ENCODE data around the gene CMBL. TPM values are rescaled to one million over a fixed set of nuclear protein-coding genes. Genes with fewer than 3 reads are reported as not detected.

CMBL gene
- polyA plus RNA-seq, 3 donors: 0.39 to 5.4 TPM; not detected in 1

DNA sequence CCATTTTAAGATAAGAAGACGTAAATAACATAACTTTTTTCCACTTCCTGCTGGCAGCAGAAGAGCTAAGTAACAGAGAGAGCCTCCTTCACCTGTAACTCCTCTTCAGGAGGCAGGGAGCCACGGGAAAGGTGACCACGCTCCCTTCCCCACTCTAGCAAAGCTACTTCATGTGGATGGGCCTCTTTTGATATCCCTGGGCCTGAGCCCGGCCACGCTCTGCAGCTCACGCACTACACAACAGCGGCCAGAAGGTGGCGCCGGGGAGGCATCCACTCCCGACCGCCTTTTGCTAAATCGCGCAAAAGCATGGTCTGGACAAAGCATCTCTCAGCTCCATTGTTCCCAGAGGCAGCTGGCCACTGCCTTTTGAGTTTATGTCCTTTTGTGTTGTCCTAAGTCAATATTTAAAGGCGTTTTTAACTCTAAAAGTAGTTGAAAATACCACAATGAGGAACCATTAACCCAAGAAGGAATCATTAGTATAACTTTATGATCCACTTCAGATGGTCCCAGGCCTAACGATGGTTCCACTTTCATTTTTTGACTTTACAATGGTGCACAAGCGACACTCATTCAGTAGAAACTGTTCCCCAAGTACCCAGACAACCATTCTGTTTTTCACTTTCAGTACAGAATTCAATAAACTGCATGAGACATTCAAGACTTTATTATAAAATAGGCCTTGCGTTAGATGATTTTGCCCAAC, 23.6 kb downstream of the CMBL start:
- TF ChIP-seq, protein P1, sequence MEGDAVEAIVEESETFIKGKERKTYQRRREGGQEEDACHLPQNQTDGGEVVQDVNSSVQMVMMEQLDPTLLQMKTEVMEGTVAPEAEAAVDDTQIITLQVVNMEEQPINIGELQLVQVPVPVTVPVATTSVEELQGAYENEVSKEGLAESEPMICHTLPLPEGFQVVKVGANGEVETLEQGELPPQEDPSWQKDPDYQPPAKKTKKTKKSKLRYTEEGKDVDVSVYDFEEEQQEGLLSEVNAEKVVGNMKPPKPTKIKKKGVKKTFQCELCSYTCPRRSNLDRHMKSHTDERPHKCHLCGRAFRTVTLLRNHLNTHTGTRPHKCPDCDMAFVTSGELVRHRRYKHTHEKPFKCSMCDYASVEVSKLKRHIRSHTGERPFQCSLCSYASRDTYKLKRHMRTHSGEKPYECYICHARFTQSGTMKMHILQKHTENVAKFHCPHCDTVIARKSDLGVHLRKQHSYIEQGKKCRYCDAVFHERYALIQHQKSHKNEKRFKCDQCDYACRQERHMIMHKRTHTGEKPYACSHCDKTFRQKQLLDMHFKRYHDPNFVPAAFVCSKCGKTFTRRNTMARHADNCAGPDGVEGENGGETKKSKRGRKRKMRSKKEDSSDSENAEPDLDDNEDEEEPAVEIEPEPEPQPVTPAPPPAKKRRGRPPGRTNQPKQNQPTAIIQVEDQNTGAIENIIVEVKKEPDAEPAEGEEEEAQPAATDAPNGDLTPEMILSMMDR (IDR thresholded peaks at IDR 0.05): peak; percentile 89

DNA sequence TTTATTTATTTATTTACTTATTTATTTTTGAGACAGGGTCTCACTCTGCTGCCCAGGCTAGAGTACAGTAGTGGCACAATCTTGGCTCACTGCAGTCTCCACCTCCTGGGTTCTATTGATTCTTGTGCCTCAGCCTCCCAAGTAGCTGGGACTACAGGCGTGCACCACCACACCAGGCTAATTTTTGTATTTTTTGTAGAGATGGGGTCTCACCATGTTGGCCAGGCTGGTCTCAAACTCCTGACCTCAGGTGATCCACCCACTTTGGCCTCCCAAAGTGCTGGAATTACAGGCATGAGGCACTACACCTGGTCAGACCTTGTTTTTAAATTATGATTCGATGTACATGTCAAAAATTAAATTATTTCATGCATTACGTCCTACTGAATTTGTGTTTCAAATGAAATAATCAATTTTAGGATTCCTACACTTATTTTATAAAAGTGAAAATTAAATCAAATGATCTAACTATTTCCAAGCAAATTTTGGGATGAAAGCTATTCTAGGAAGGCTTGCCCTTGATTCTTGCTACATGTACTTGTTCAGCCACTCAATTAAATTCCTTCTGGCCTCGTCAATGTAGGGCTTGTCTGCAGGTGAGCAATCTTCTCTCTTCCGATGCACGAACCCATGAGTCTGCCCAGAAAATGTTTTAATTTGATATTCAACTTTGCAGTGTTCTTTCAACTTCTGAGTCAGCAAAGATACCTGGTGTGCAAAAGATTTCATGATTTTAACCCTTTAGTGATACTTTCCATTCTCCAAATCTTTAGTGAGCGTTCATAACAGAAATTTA, 27.6 kb downstream of the CMBL start:
- Mint-ChIP-seq H3K27ac (no peak overlapping the region), H3K27me3 (ENCODE audit: low read depth in 3 of 3) (peaks cover 9 to 20% (median 12%) of the 10 kb centered on the region in 3 donors), H3K4me3 (no peak overlapping the region), H3K9me3 (peaks cover 0 to 1% (median 0%) of the 10 kb centered on the region in 7 donors), H3K4me1 (peaks cover 9% of the 10 kb centered on the region), H3K36me3 (no peaks in the 10 kb centered on the region)
- H3K27me3 ChIP-seq (ENCODE audit: control insufficient read depth in 2 of 2, insufficient read depth in 2 of 2, low read length in 2 of 2): peaks cover 3 to 5% of the 10 kb centered on the region in 2 donors
- WGBS (ENCODE audit: insufficient coverage): 100% methylated on average over 4 of the region's 7 CpGs
- no peaks in the 10 kb centered on the region for H3K79me2 ChIP-seq (ENCODE audit: insufficient read depth, low read length)
- H3K9ac ChIP-seq (ENCODE audit: insufficient read depth, low read length, poor library complexity, severe bottlenecking): no peak overlapping the region
- DNase-seq: no peak
- H4K20me1 ChIP-seq (ENCODE audit: insufficient read depth, low read length): no peaks in the 10 kb centered on the region
- H3K4me1 ChIP-seq (ENCODE audit: control insufficient read depth in 1 of 2, insufficient read depth in 2 of 2, low read length in 2 of 2): no peaks in the 10 kb centered on the region
- no peak overlapping the region for H3K27ac ChIP-seq (ENCODE audit: low read depth in 1 of 2, low read length in 2 of 2)
- H3K4me3 ChIP-seq (replicated peaks in 1 of 3; ENCODE audit: low read depth in 2 of 3, low read length in 3 of 3): no peak overlapping the region
- no peak overlapping the region for H3K4me2 ChIP-seq (replicated peaks; ENCODE audit: extremely low read depth, low read length, poor library complexity, severe bottlenecking)
- intact Hi-C loops (cut with micrococcal nuclease): loop anchor here in 1 of 2 donors (5.0 kb wide), 1 partner anchor 82 kb away; no protein-coding TSS in a partner anchor
- no peaks in the 10 kb centered on the region for H3K36me3 ChIP-seq (replicated peaks in 1 of 2; ENCODE audit: control insufficient read depth in 1 of 2, insufficient read depth in 2 of 2, low read length in 2 of 2)
- TF ChIP-seq, protein P1 (IDR thresholded peaks at IDR 0.05): no peak
- H2AFZ ChIP-seq (ENCODE audit: insufficient read depth, low read depth, low read length, poor library complexity, severe bottlenecking): no peak overlapping the region
- no peaks in the 10 kb centered on the region for H3K9me3 ChIP-seq (replicated peaks in 1 of 2; ENCODE audit: control insufficient read depth in 1 of 2, insufficient read depth in 1 of 2, low read length in 2 of 2)

More for the DNA sequence above, 23.6 kb downstream of the CMBL start:
- peaks cover 3% of the 10 kb centered on the region for H3K4me1 Mint-ChIP-seq
- peak overlapping the region in 1 of 7 donors; percentile 45 for H3K27ac Mint-ChIP-seq
- no peak overlapping the region for H3K4me3 ChIP-seq (replicated peaks in 1 of 3; ENCODE audit: low read depth in 2 of 3, low read length in 3 of 3)
- H4K20me1 ChIP-seq (ENCODE audit: insufficient read depth, low read length): no peaks in the 10 kb centered on the region
- no peaks in the 10 kb centered on the region for H3K4me1 ChIP-seq (ENCODE audit: control insufficient read depth in 1 of 2, insufficient read depth in 2 of 2, low read length in 2 of 2)
- no peak overlapping the region for H3K4me3 Mint-ChIP-seq
- no peaks in the 10 kb centered on the region for H3K9me3 ChIP-seq (replicated peaks in 1 of 2; ENCODE audit: control insufficient read depth in 1 of 2, insufficient read depth in 1 of 2, low read length in 2 of 2)
- no peak overlapping the region for H3K4me2 ChIP-seq (replicated peaks; ENCODE audit: extremely low read depth, low read length, poor library complexity, severe bottlenecking)
- no peak overlapping the region for H3K9ac ChIP-seq (ENCODE audit: insufficient read depth, low read length, poor library complexity, severe bottlenecking)
- H3K36me3 ChIP-seq (replicated peaks in 1 of 2; ENCODE audit: control insufficient read depth in 1 of 2, insufficient read depth in 2 of 2, low read length in 2 of 2): no peaks in the 10 kb centered on the region
- H3K36me3 Mint-ChIP-seq: no peaks in the 10 kb centered on the region
- H3K9me3 Mint-ChIP-seq: peaks cover 0 to 1% (median 0%) of the 10 kb centered on the region in 7 donors
- H3K27me3 Mint-ChIP-seq (ENCODE audit: low read depth in 3 of 3): peaks cover 1 to 2% (median 1%) of the 10 kb centered on the region in 3 donors
- intact Hi-C loops (cut with micrococcal nuclease): loop anchor here in 1 of 2 donors (5.0 kb wide), 1 partner anchor 78 kb away; no protein-coding TSS in a partner anchor
- peak; percentile 61 to 72 (median 71) for DNase-seq
- H2AFZ ChIP-seq (ENCODE audit: insufficient read depth, low read depth, low read length, poor library complexity, severe bottlenecking): peak overlapping the region; percentile 55
- H3K79me2 ChIP-seq (ENCODE audit: insufficient read depth, low read length): no peaks in the 10 kb centered on the region
- 17% methylated on average over 13 of the region's 17 CpGs for WGBS (ENCODE audit: insufficient coverage)
- no peak overlapping the region for H3K27ac ChIP-seq (ENCODE audit: low read depth in 1 of 2, low read length in 2 of 2)
- H3K27me3 ChIP-seq (ENCODE audit: control insufficient read depth in 2 of 2, insufficient read depth in 2 of 2, low read length in 2 of 2): no peaks in the 10 kb centered on the region
